ENCODE results near the gene CNBD2.
A peak's percentile ranks its signal among the peaks of the same experiment; 100 is the strongest.
"Not testable (repeated sequence)": the region's sequence is repeated elsewhere in the genome, so short reads cannot be mapped to it uniquely, and the experiment has no call there.

CNBD2 gene

DNA sequence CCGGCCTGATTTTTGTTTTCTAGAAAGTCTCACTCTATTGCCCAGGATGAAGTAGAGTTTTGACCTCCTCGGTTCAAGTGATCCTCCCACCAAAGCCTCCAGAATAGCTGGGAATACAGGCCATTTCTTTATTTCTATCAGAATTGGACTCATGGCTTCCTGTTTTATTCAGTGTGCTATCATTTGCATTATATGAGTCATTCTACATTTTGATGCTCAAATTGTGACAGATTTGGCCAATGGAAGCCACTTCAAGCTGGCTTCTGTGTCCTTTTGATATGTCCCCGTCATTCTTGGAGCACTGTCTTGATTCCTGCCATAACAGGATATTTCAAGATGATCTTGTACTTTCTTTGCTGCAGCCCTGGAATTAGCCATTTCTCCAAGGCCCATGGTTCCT lies 75.1 kb downstream of the CNBD2 start:
- H3K27ac ChIP-seq: no peak overlapping the region
- intact Hi-C loops (cut with DNase I; ENCODE audit: low total_unique reads): no loop called here
- no peaks in the 10 kb centered on the region for H3K9me3 ChIP-seq
- no peak for TF ChIP-seq CTCF (IDR thresholded peaks at IDR 0.05)
- peaks cover 0 to 25% (median 6%) of the 10 kb centered on the region in 4 donors for H3K4me1 ChIP-seq
- H3K27me3 ChIP-seq: no peaks in the 10 kb centered on the region
- no peak overlapping the region for H3K4me3 ChIP-seq
- peaks cover 8 to 35% (median 10%) of the 10 kb centered on the region in 3 donors for H3K36me3 ChIP-seq
- no peak for DNase-seq

DNA sequence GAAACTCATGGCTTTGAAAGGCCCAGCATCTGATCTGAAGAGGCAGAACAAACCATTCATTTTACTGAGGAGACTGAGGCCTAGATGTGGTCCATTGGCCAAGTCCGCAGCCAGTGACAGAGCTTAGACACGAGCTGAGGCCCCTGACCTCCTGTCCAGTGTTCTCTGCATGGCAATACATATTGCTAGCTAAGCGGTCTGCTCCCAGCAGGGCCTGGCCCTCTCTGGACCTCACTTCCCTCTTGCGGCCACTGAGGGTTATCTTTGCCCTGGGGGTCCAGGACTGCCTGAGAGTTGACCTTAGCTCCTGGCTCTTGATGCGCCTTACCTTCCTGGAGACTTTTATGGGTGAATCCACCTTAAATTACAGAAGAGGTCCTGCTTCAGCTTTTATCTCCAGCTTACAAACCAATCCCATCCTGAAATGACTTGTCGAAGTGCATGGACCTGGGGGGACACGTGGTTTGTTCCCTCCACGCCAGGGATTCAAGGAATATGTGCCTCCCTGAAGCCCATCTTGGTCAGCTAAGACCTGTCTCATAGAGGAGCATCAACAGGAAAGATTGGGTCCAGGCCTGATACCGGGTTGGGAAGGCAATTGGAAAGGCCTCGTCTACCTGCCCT lies 75.6 kb downstream of the CNBD2 start:
- Histone ChIP-seq H3K27ac (no peak overlapping the region), H3K4me3 (no peak overlapping the region), H3K36me3 (peaks cover 8 to 35% (median 10%) of the 10 kb centered on the region in 3 donors), H3K27me3 (no peaks in the 10 kb centered on the region), H3K9me3 (no peaks in the 10 kb centered on the region), H3K4me1 (peaks cover 0 to 30% (median 6%) of the 10 kb centered on the region in 4 donors)
- intact Hi-C loops (cut with DNase I; ENCODE audit: low total_unique reads): no loop called here
- DNase-seq: no peak
- TF ChIP-seq CTCF (IDR thresholded peaks at IDR 0.05): no peak

DNA sequence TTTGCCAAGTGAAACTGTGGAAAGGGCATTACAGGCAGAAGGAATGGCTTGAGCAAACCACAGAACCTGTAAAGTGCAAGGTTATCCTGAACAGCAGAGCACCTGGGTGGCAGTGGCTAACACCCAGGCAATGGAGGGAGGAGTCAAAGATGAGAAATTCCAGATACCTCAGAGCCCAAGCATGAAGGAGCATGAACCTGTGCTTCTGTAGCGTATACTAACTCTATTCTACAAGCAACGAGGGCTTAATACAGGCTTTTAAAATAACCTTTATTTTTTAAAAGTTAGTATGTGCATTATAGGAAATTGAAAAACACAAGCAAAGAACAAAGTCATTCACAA lies 77.0 kb downstream of the CNBD2 start:
- no peak for DNase-seq
- Histone ChIP-seq H3K27ac (no peak overlapping the region), H3K36me3 (peaks cover 8 to 35% (median 10%) of the 10 kb centered on the region in 3 donors), H3K27me3 (no peaks in the 10 kb centered on the region), H3K4me1 (peaks cover 0 to 30% (median 6%) of the 10 kb centered on the region in 4 donors), H3K4me3 (no peak overlapping the region), H3K9me3 (no peaks in the 10 kb centered on the region)
- intact Hi-C loops (cut with DNase I; ENCODE audit: low total_unique reads): no loop called here
- no peak for TF ChIP-seq CTCF (IDR thresholded peaks at IDR 0.05)

DNA sequence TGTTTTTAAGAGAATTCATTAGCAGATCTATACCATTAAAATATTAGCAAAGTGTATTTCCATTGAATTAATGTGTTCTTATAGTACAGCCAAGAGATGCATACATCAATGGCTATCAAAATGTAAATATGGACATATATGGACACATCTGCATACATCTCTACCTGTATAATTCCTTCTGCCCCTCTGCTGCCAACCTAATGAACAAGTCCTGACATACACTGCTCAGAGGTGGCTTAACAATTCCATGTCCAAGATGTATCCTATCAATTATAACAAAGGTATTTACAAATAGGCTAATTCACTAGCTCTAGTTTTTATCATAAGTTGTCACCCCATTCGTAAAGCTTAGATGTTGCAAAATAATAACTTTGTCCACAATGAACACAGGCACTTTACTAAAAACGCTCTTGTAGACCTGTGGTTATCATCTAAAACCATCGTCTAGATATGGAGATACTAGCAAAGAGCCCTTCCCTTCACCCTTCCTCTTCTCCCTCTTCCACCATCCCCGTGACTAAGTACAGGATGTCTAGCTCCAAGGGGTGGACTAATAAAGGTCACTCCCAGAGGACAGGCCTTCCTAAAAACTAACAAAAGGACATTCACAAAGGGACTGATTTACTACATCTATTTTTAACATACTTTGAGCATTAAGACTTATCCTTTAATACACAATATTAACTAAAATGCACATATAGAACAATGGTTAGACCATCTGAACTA lies 77.8 kb downstream of the CNBD2 start:
- H3K27me3 ChIP-seq; H3K27ac ChIP-seq; intact Hi-C loops (cut with DNase I; ENCODE audit: low total_unique reads); DNase-seq; H3K4me3 ChIP-seq; H3K9me3 ChIP-seq: not testable (repeated sequence)
- peaks cover 0 to 33% (median 7%) of the 10 kb centered on the region in 4 donors for H3K4me1 ChIP-seq
- peaks cover 8 to 26% (median 10%) of the 10 kb centered on the region in 3 donors for H3K36me3 ChIP-seq

- H3K9me3 ChIP-seq; intact Hi-C loops (cut with DNase I; ENCODE audit: low total_unique reads); DNase-seq; H3K27me3 ChIP-seq: not testable (repeated sequence)
- H3K36me3 ChIP-seq: peaks cover 8 to 15% (median 10%) of the 10 kb centered on the region in 3 donors
- peaks cover 0 to 36% (median 9%) of the 10 kb centered on the region in 4 donors for H3K4me1 ChIP-seq
- H3K27ac ChIP-seq: peak overlapping the region; percentile 97 to 98
- H3K4me3 ChIP-seq: peak overlapping the region; percentile 88 to 94
These were observed 81.0 kb downstream of the CNBD2 start for GRCh38 chr20:36049408-36049807.

DNA sequence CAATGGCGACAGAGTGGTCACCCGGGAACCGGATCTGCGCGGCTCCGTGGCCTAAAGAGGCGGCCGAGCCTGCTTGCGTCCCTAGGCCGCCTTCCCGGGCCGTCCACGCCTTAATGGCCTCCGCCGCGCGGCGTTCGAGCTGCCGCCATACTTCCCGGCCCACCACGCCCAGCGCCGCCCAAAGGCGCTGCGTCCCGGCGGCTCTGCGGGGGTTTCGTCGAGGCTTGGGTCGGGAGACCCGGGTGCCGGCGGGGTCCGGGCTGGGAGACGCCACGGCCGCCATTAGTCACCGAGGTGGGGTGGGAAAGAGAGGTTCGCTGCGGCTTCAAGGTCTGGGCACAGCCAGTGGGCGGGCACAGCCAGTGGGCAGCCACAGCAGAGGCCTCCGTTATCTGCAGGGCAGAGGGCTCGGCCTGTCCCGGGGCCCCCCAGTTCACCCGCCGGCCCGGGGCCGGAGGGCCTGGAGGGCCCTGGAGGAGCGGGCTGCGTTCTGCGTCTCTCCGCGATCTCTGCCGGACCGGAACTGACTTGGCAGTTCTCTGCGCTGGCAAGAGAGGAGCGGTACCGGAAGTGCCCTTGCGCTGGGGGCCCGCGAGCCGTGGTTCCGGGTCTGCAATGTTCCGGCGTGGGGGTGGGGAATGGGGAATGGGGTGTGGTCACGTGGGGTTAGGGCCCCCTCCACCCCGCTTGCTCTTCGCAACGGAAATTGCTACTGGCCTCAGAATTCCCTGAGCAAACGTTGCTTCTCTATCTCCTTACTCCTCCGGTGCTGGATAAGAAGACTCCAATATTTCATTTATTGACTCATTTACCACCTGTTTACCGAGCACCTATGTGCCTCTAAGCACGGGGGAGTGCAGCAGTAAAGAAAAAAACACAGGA lies 82.3 kb downstream of the CNBD2 start:
- Histone ChIP-seq H3K4me1 (peaks cover 0 to 36% (median 9%) of the 10 kb centered on the region in 4 donors), H3K9me3 (no peaks in the 10 kb centered on the region), H3K36me3 (peaks cover 0 to 8% (median 5%) of the 10 kb centered on the region in 3 donors), H3K27ac (peak overlapping the region; percentile 97 to 98), H3K4me3 (peak overlapping the region; percentile 88 to 94), H3K27me3 (no peaks in the 10 kb centered on the region)
- no peak for TF ChIP-seq CTCF (IDR thresholded peaks at IDR 0.05)
- peak; percentile 91 to 94 for DNase-seq
- intact Hi-C loops (cut with DNase I; ENCODE audit: low total_unique reads): no loop called here
